NCI-H82 (cell line): Measurements from ENCODE around the gene NRROS.
"Not testable (repeated sequence)": the region's sequence is repeated elsewhere in the genome, so short reads cannot be mapped to it uniquely, and the experiment has no call there.

Experiments used
- DNase-seq: peaks from one replicate; lab custom pipeline; 2025; lab: John Stamatoyannopoulos, UW

NRROS gene

GRCh38 chr3:196624907-196625306 lies 14.6 kb upstream of the NRROS start:
- DNase-seq = no peak

GRCh38 chr3:196625331-196625730 lies 14.2 kb upstream of the NRROS start:
- no peak for DNase-seq

GRCh38 chr3:196627918-196628231 lies 11.6 kb upstream of the NRROS start:
- no peak for DNase-seq

GRCh38 chr3:196629228-196629627 lies 10.3 kb upstream of the NRROS start:
- DNase-seq = no peak

GRCh38 chr3:196631682-196632045 lies 7.8 kb upstream of the NRROS start:
- no peak for DNase-seq

GRCh38 chr3:196632046-196632751 lies 7.3 kb upstream of the NRROS start:
- peak; percentile 97 for DNase-seq

GRCh38 chr3:196633555-196634151 lies 5.8 kb upstream of the NRROS start:
- DNase-seq = no peak

- DNase-seq = no peak
Observed at GRCh38 chr3:196634224-196634623, 5.3 kb upstream of the NRROS start.

- DNase-seq = no peak
Observed at GRCh38 chr3:196634829-196635228, 4.7 kb upstream of the NRROS start.

- DNase-seq = no peak
Observed at GRCh38 chr3:196636369-196637349, 2.8 kb upstream of the NRROS start.

GRCh38 chr3:196637941-196638340 lies 1.6 kb upstream of the NRROS start:
- not testable (repeated sequence) for DNase-seq

- peak; percentile 80 for DNase-seq
Observed at GRCh38 chr3:196638861-196639482, 522 bp upstream of the NRROS start.

- DNase-seq = no peak
Observed at GRCh38 chr3:196640297-196641018, 964 bp downstream of the NRROS start.

GRCh38 chr3:196641333-196642054 lies 2.0 kb downstream of the NRROS start:
- no peak for DNase-seq

- no peak for DNase-seq
Observed at GRCh38 chr3:196642434-196642833, 2.9 kb downstream of the NRROS start.

GRCh38 chr3:196643201-196643749 lies 3.8 kb downstream of the NRROS start:
- no peak for DNase-seq

GRCh38 chr3:196643761-196644160 lies 4.3 kb downstream of the NRROS start:
- no peak for DNase-seq

- DNase-seq = no peak
Observed at GRCh38 chr3:196645096-196645495, 5.6 kb downstream of the NRROS start.

- DNase-seq = no peak
Observed at GRCh38 chr3:196645897-196646665, 6.6 kb downstream of the NRROS start.

- no peak for DNase-seq
Observed at GRCh38 chr3:196646666-196647216, 7.2 kb downstream of the NRROS start.
